Measurements from ENCODE around the gene IFT43. TPM values are rescaled to one million over a fixed set of nuclear protein-coding genes. Genes with fewer than 3 reads are reported as not detected.

Gene IFT43
- total RNA-seq, 1 experiment from 2014 or later: 24.2 TPM

GRCh38 chr14:75944607-75945241 is 40.8 kb upstream of the IFT43 start:
- DNase-seq (ENCODE audit: low read depth, low spot score): no peak

GRCh38 chr14:75946785-75947184 is 38.8 kb upstream of the IFT43 start:
- ATAC-seq: no peak
- ChIA-PET CTCF (no interaction called here), POLR2A (no interaction called here), RAD21 (ENCODE audit: low non-redundant PET in 1 of 2, low total read pairs in 2 of 2, uncharacterized antibody in 2 of 2, unreplicated experiment in 2 of 2) (interaction anchor here in 1 of 2 experiments (0.7 kb wide), 1 partner anchor 34 kb away, joined by 3 read pairs; no protein-coding TSS in a partner anchor)
- DNase-seq (ENCODE audit: low read depth, low spot score): no peak
- Histone ChIP-seq H3K27me3 (ENCODE audit: insufficient read depth, low read length) (no peaks in the 10 kb centered on the region), H3K79me2 (ENCODE audit: insufficient read depth, low read length) (no peaks in the 10 kb centered on the region), H3K9ac (ENCODE audit: low read length) (no peak overlapping the region), H3K4me2 (ENCODE audit: low read length) (no peak overlapping the region), H3K9me3 (ENCODE audit: control insufficient read depth in 1 of 2, insufficient read depth in 1 of 2, low read depth in 1 of 2, low read length in 2 of 2) (no peaks in the 10 kb centered on the region), H3K4me3 (replicated peaks in 1 of 2; ENCODE audit: low read depth in 1 of 2, low read length in 2 of 2) (no peak overlapping the region), H3K36me3 (ENCODE audit: control insufficient read depth in 1 of 2, insufficient read depth in 2 of 2, low read length in 2 of 2) (no peaks in the 10 kb centered on the region), H3K27ac (ENCODE audit: low read depth, low read length) (no peak overlapping the region), H2AFZ (ENCODE audit: low read depth, low read length, poor library complexity, severe bottlenecking) (no peak overlapping the region), H3K4me1 (ENCODE audit: control insufficient read depth in 1 of 2, insufficient read depth in 2 of 2, low read length in 2 of 2) (peaks cover 0 to under 1% of the 10 kb centered on the region in 2 experiments; a peak in 1 of 4 replicates), H3K9me2 (ENCODE audit: insufficient read depth) (no peaks in the 10 kb centered on the region), H4K20me1 (ENCODE audit: insufficient read depth) (no peaks in the 10 kb centered on the region)
- BruUV-seq (replicated peaks): no TSS peak
- intact Hi-C loops (cut with micrococcal nuclease): no loop called here
- TF ChIP-seq POLR2AphosphoS5 (IDR thresholded peaks at IDR 0.05; ENCODE audit: low read depth, low read length) (no peak), EGR1 (IDR thresholded peaks at IDR 0.05; ENCODE audit: low read depth) (no peak), REST (IDR thresholded peaks at IDR 0.05; ENCODE audit: low read depth) (no peak), ZNF274 (IDR thresholded peaks at IDR 0.05; ENCODE audit: low read depth, low read length) (no peak), EZH2phosphoT487 (IDR thresholded peaks at IDR 0.05; ENCODE audit: borderline replicate concordance) (no peak), SP1 (IDR thresholded peaks at IDR 0.05; ENCODE audit: low read depth) (no peak), CTCF (IDR thresholded peaks at IDR 0.05 in 2 of 3, conservative IDR thresholded peaks at IDR 0.05 in 1 of 3; ENCODE audit: borderline replicate concordance in 1 of 3, insufficient read depth in 1 of 3, low read depth in 2 of 3, low read length in 2 of 3) (no peak), EZH2 (IDR thresholded peaks at IDR 0.05) (no peak), MAX (IDR thresholded peaks at IDR 0.05) (no peak), RAD21 (IDR thresholded peaks at IDR 0.05; ENCODE audit: low read depth) (no peak)

More at GRCh38 chr14:75944607-75945241, 40.8 kb upstream of the IFT43 start:
- ATAC-seq: no peak
- intact Hi-C loops (cut with micrococcal nuclease): no loop called here
- Histone ChIP-seq H3K4me2 (ENCODE audit: low read length) (no peak overlapping the region), H3K36me3 (ENCODE audit: control insufficient read depth in 1 of 2, insufficient read depth in 2 of 2, low read length in 2 of 2) (no peaks in the 10 kb centered on the region), H3K9me2 (ENCODE audit: insufficient read depth) (no peaks in the 10 kb centered on the region), H3K4me3 (replicated peaks in 1 of 2; ENCODE audit: low read depth in 1 of 2, low read length in 2 of 2) (no peak overlapping the region), H3K79me2 (ENCODE audit: insufficient read depth, low read length) (no peaks in the 10 kb centered on the region), H3K4me1 (ENCODE audit: control insufficient read depth in 1 of 2, insufficient read depth in 2 of 2, low read length in 2 of 2) (peaks cover 8 to 9% of the 10 kb centered on the region in 2 experiments; a peak in 3 of 4 replicates), H3K9ac (ENCODE audit: low read length) (no peak overlapping the region), H3K27ac (ENCODE audit: low read depth, low read length) (no peak overlapping the region), H2AFZ (ENCODE audit: low read depth, low read length, poor library complexity, severe bottlenecking) (no peak overlapping the region), H4K20me1 (ENCODE audit: insufficient read depth) (no peaks in the 10 kb centered on the region), H3K9me3 (ENCODE audit: control insufficient read depth in 1 of 2, insufficient read depth in 1 of 2, low read depth in 1 of 2, low read length in 2 of 2) (no peaks in the 10 kb centered on the region), H3K27me3 (ENCODE audit: insufficient read depth, low read length) (no peaks in the 10 kb centered on the region)
- POLR2A ChIA-PET: no interaction called here
- BruUV-seq (replicated peaks): no TSS peak
- TF ChIP-seq YY1 (IDR thresholded peaks at IDR 0.05; ENCODE audit: extremely low read depth, insufficient replicate concordance, low read depth, low read length): no peak
- no peak for TF ChIP-seq TCF7L2 (IDR thresholded peaks at IDR 0.05; ENCODE audit: borderline replicate concordance, extremely low read depth, insufficient read depth, insufficient read length)
- TF ChIP-seq POLR2AphosphoS5 (IDR thresholded peaks at IDR 0.05; ENCODE audit: low read depth, low read length): no peak
- TF ChIP-seq SIN3A (IDR thresholded peaks at IDR 0.05; ENCODE audit: low read depth): no peak
- TF ChIP-seq EZH2 (IDR thresholded peaks at IDR 0.05): no peak
- TF ChIP-seq SP1 (IDR thresholded peaks at IDR 0.05; ENCODE audit: low read depth): no peak
- TF ChIP-seq ATF3 (IDR thresholded peaks at IDR 0.05): no peak
- CTCF ChIA-PET: no interaction called here
- RAD21 ChIA-PET (ENCODE audit: low non-redundant PET in 1 of 2, low total read pairs in 2 of 2, uncharacterized antibody in 2 of 2, unreplicated experiment in 2 of 2): no interaction called here

All from HCT116 (cell line).